ENCODE data around the gene APOC3. TPM values are rescaled to one million over a fixed set of nuclear protein-coding genes. Genes with fewer than 3 reads are reported as not detected.

Gene APOC3
- total RNA-seq, 1 experiment from 2014 or later, result 2.5 TPM

DNA sequence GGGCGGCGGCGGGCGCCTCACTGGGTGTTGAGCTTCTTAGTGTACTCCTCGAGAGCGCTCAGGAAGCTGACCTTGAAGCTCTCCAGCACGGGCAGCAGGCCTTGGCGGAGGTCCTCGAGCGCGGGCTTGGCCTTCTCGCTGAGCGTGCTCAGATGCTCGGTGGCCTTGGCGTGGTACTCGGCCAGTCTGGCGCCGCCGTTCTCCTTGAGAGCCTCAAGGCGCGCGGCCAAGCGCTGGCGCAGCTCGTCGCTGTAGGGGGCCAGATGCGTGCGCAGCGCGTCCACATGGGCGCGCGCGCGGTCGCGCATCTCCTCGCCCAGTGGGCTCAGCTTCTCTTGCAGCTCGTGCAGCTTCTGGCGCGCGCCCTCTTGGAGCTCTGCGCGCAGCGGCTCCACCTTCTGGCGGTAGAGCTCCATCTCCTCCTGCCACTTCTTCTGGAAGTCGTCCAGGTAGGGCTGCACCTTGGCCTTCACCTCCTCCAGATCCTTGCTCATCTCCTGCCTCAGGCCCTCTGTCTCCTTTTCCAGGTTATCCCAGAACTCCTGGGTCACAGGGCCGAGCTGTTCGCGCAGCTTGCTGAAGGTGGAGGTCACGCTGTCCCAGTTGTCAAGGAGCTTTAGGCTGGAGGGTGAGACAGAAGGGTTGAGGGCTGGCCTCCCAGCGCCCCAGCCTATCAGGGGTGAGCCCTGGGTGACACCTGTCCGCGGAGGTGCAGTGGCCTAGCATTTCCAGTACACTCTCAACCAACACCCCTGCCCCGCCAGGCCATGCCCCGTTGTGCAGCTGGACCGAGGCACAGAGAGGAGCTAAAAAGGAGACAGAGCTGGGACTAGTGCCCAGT lies 6.3 kb downstream of the APOC3 start (continued):
- TF ChIP-seq, protein P1, sequence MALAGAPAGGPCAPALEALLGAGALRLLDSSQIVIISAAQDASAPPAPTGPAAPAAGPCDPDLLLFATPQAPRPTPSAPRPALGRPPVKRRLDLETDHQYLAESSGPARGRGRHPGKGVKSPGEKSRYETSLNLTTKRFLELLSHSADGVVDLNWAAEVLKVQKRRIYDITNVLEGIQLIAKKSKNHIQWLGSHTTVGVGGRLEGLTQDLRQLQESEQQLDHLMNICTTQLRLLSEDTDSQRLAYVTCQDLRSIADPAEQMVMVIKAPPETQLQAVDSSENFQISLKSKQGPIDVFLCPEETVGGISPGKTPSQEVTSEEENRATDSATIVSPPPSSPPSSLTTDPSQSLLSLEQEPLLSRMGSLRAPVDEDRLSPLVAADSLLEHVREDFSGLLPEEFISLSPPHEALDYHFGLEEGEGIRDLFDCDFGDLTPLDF (CRISPR knock-in tag; IDR thresholded peaks at IDR 0.05), result peak; percentile 75; the same call in 1 of the 2 replicates
- TF ChIP-seq HMGA2 (CRISPR knock-in tag; IDR thresholded peaks at IDR 0.05), result no peak
- TF ChIP-seq ZSCAN18 (CRISPR knock-in tag; IDR thresholded peaks at IDR 0.05), result no peak
- TF ChIP-seq GABPB1 (CRISPR knock-in tag; IDR thresholded peaks at IDR 0.05), result no peak; the same call in 1 of the 2 replicates
- no peak for TF ChIP-seq ATF3 (CRISPR knock-in tag; conservative IDR thresholded peaks at IDR 0.05)
- 0 out of 2 replicates have a peak, but pooled peaks have one; percentile 53 for TF ChIP-seq ZNF281 (CRISPR knock-in tag; IDR thresholded peaks at IDR 0.05)
- peak; percentile 78; the same call in 1 of the 2 replicates for TF ChIP-seq ZNF232 (CRISPR knock-in tag; IDR thresholded peaks at IDR 0.05)
- TF ChIP-seq CDX4 (CRISPR knock-in tag; IDR thresholded peaks at IDR 0.05; ENCODE audit: borderline replicate concordance), result no peak
- peak; percentile 89 for TF ChIP-seq FOXK1 (CRISPR knock-in tag; IDR thresholded peaks at IDR 0.05)
- TF ChIP-seq IRF2 (CRISPR knock-in tag; IDR thresholded peaks at IDR 0.05; ENCODE audit: borderline replicate concordance, low read depth), result no peak
- no peak for TF ChIP-seq ZNF671 (CRISPR knock-in tag; IDR thresholded peaks at IDR 0.05)
- TF ChIP-seq RELA (CRISPR knock-in tag; IDR thresholded peaks at IDR 0.05; ENCODE audit: borderline replicate concordance), result no peak
- no peak for TF ChIP-seq ZNF219 (CRISPR knock-in tag; IDR thresholded peaks at IDR 0.05; ENCODE audit: borderline replicate concordance)
- no peak for TF ChIP-seq FOXJ3 (CRISPR knock-in tag; IDR thresholded peaks at IDR 0.05; ENCODE audit: borderline replicate concordance)
- TF ChIP-seq, protein P2, sequence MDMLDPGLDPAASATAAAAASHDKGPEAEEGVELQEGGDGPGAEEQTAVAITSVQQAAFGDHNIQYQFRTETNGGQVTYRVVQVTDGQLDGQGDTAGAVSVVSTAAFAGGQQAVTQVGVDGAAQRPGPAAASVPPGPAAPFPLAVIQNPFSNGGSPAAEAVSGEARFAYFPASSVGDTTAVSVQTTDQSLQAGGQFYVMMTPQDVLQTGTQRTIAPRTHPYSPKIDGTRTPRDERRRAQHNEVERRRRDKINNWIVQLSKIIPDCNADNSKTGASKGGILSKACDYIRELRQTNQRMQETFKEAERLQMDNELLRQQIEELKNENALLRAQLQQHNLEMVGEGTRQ (CRISPR knock-in tag; IDR thresholded peaks at IDR 0.05), result peak; percentile 36; the same call in 1 of the 2 replicates

- DNase-seq (ENCODE audit: low spot score), result no peak
- no peak for ATAC-seq
- Mint-ChIP-seq H3K9me3 (peaks cover 3% of the 10 kb centered on the region; the same call in 1 of the 2 replicates), H3K4me1 (peaks cover 19% of the 10 kb centered on the region), H3K4me3 (no peak overlapping the region), H3K27ac (no peak overlapping the region), H3K27me3 (ENCODE audit: low read depth) (peaks cover 11% of the 10 kb centered on the region), H3K36me3 (no peaks in the 10 kb centered on the region)
- ChIA-PET CTCF (interaction anchor here (1.0 to 6.0 kb wide), 27 partner anchors 10 to 390 kb away, joined by 3 to 358 read pairs (median 8); partner anchors contain the start of genes APOA4, APOA5, BUD13 and PAFAH1B2), POLR2A (interaction anchor here (0.6 to 1.4 kb wide), 2 partner anchors 45 to 302 kb away, joined by 4 to 8 read pairs; partner anchors contain the start of gene APOA5)
- TF ChIP-seq ZNF219 (CRISPR knock-in tag; IDR thresholded peaks at IDR 0.05; ENCODE audit: borderline replicate concordance) (no peak), ZNF416 (CRISPR knock-in tag; IDR thresholded peaks at IDR 0.05) (no peak), FOXP1 (CRISPR knock-in tag; IDR thresholded peaks at IDR 0.05; ENCODE audit: borderline replicate concordance) (no peak), NR1H2 (CRISPR knock-in tag; IDR thresholded peaks at IDR 0.05) (no peak), OVOL2 (CRISPR knock-in tag; IDR thresholded peaks at IDR 0.05; ENCODE audit: borderline replicate concordance) (no peak), TEAD4 (CRISPR knock-in tag; IDR thresholded peaks at IDR 0.05) (no peak), CREB1 (CRISPR knock-in tag; IDR thresholded peaks at IDR 0.05) (no peak), ZNF232 (CRISPR knock-in tag; IDR thresholded peaks at IDR 0.05) (no peak)
- TF ChIP-seq, protein P3, sequence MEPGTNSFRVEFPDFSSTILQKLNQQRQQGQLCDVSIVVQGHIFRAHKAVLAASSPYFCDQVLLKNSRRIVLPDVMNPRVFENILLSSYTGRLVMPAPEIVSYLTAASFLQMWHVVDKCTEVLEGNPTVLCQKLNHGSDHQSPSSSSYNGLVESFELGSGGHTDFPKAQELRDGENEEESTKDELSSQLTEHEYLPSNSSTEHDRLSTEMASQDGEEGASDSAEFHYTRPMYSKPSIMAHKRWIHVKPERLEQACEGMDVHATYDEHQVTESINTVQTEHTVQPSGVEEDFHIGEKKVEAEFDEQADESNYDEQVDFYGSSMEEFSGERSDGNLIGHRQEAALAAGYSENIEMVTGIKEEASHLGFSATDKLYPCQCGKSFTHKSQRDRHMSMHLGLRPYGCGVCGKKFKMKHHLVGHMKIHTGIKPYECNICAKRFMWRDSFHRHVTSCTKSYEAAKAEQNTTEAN (CRISPR knock-in tag; IDR thresholded peaks at IDR 0.05), result no peak
- TF ChIP-seq, protein P1 (CRISPR knock-in tag; IDR thresholded peaks at IDR 0.05), result no peak
- TF ChIP-seq, protein P2 (CRISPR knock-in tag; IDR thresholded peaks at IDR 0.05), result no peak
These were observed 6.9 kb downstream of the APOC3 start for GRCh38 chr11:116836632-116836991.

Measured in WTC11 (cell line).